Activated naive CD8-positive, alpha-beta T cell treated with anti-CD3 and anti-CD28 coated beads for 36 hours (primary cell): ENCODE measurements around the gene SNX24. TPM values are rescaled to one million over a fixed set of nuclear protein-coding genes. Genes with fewer than 3 reads are reported as not detected.
"Not testable (repeated sequence)": the region's sequence is repeated elsewhere in the genome, so short reads cannot be mapped to it uniquely, and the experiment has no call there.

Experiments
- DNase-seq: peaks from one replicate; pipeline ENCODE4 v3.0.0; 2021
- H3K27ac Mint-ChIP-seq: one replicate; pipeline ENCODE4 v1.8.0; 2022; ENCODE audit warnings: mild to moderate bottlenecking, moderate library complexity, mixed read lengths
- H3K27me3 Mint-ChIP-seq: one replicate; pipeline ENCODE4 v1.8.0; 2022; ENCODE audit warnings: mild to moderate bottlenecking, mixed read lengths
- H3K36me3 Mint-ChIP-seq: one replicate; pipeline ENCODE4 v1.8.0; 2021; ENCODE audit warnings: mild to moderate bottlenecking, mixed read lengths
- H3K4me1 Mint-ChIP-seq: one replicate; pipeline ENCODE4 v1.8.0; 2021; ENCODE audit warnings: mixed read lengths
- H3K4me3 Mint-ChIP-seq: one replicate; pipeline ENCODE4 v1.8.0; 2022; ENCODE audit warnings: mild to moderate bottlenecking, moderate library complexity, mixed read lengths
- H3K9me3 Mint-ChIP-seq: one replicate; pipeline ENCODE4 v1.8.0; 2022; ENCODE audit warnings: mixed read lengths
- total RNA-seq, 2 experiments: library from RNA; stranded (reverse); gene quantifications; one replicate each; pipeline ENCODE4 v1.2.3, GENCODE V29; 2021

Gene SNX24
- total RNA-seq, 2 experiments from 2014 or later = 1.0 to 1.4 TPM

- no peak for DNase-seq
- Mint-ChIP-seq H3K4me1 (no peaks in the 10 kb centered on the region), H3K9me3 (no peaks in the 10 kb centered on the region)
These were observed 49.7 kb downstream of the SNX24 start for GRCh38 chr5:122895141-122895540.

GRCh38 chr5:122896598-122897282, 51.3 kb downstream of the SNX24 start:
- H3K27me3 Mint-ChIP-seq = peaks cover 3% of the 10 kb centered on the region
- H3K9me3 Mint-ChIP-seq = no peaks in the 10 kb centered on the region
- H3K27ac Mint-ChIP-seq = no peak overlapping the region
- no peaks in the 10 kb centered on the region for H3K36me3 Mint-ChIP-seq
- H3K4me3 Mint-ChIP-seq = no peak overlapping the region
- H3K4me1 Mint-ChIP-seq = no peaks in the 10 kb centered on the region
- DNase-seq = no peak

More at GRCh38 chr5:122895141-122895540, 49.7 kb downstream of the SNX24 start:
- Mint-ChIP-seq H3K36me3 (no peaks in the 10 kb centered on the region), H3K27ac (no peak overlapping the region), H3K4me3 (no peak overlapping the region), H3K27me3 (no peaks in the 10 kb centered on the region)

GRCh38 chr5:122897283-122897602, 51.8 kb downstream of the SNX24 start:
- H3K4me3 Mint-ChIP-seq = no peak overlapping the region
- no peak overlapping the region for H3K27ac Mint-ChIP-seq
- H3K9me3 Mint-ChIP-seq = no peaks in the 10 kb centered on the region
- peaks cover 3% of the 10 kb centered on the region for H3K4me1 Mint-ChIP-seq
- DNase-seq = no peak
- H3K27me3 Mint-ChIP-seq = peaks cover 3% of the 10 kb centered on the region
- no peaks in the 10 kb centered on the region for H3K36me3 Mint-ChIP-seq

GRCh38 chr5:122901346-122901745, 55.9 kb downstream of the SNX24 start:
- Mint-ChIP-seq H3K27me3 (peaks cover 3% of the 10 kb centered on the region), H3K27ac (no peak overlapping the region), H3K9me3 (no peaks in the 10 kb centered on the region), H3K4me3 (no peak overlapping the region), H3K4me1 (peaks cover 10% of the 10 kb centered on the region), H3K36me3 (no peaks in the 10 kb centered on the region)
- no peak for DNase-seq

- Mint-ChIP-seq H3K9me3 (no peaks in the 10 kb centered on the region), H3K27ac (no peak overlapping the region), H3K4me1 (peaks cover 10% of the 10 kb centered on the region), H3K27me3 (peaks cover 3% of the 10 kb centered on the region), H3K36me3 (no peaks in the 10 kb centered on the region), H3K4me3 (no peak overlapping the region)
- DNase-seq = no peak
These were observed 56.9 kb downstream of the SNX24 start for GRCh38 chr5:122902263-122902662.

GRCh38 chr5:122906768-122907167, 61.4 kb downstream of the SNX24 start:
- Mint-ChIP-seq H3K9me3 (no peaks in the 10 kb centered on the region), H3K27ac (no peak overlapping the region), H3K36me3 (no peaks in the 10 kb centered on the region), H3K4me3 (no peak overlapping the region), H3K4me1 (peaks cover 10% of the 10 kb centered on the region), H3K27me3 (no peaks in the 10 kb centered on the region)
- DNase-seq = no peak

- Mint-ChIP-seq H3K4me3 (no peak overlapping the region), H3K9me3 (no peaks in the 10 kb centered on the region), H3K4me1 (peaks cover 8% of the 10 kb centered on the region), H3K27me3 (no peaks in the 10 kb centered on the region), H3K36me3 (no peaks in the 10 kb centered on the region), H3K27ac (no peak overlapping the region)
- DNase-seq = no peak
These were observed 61.9 kb downstream of the SNX24 start for GRCh38 chr5:122907276-122907675.

- Mint-ChIP-seq H3K4me3 (no peak overlapping the region), H3K27me3 (no peaks in the 10 kb centered on the region), H3K4me1 (no peaks in the 10 kb centered on the region), H3K27ac (no peak overlapping the region), H3K9me3 (no peaks in the 10 kb centered on the region), H3K36me3 (no peaks in the 10 kb centered on the region)
- DNase-seq = no peak
These were observed 62.7 kb downstream of the SNX24 start for GRCh38 chr5:122908108-122908507.

GRCh38 chr5:122908662-122909061, 63.2 kb downstream of the SNX24 start:
- no peaks in the 10 kb centered on the region for H3K27me3 Mint-ChIP-seq

GRCh38 chr5:122909470-122910100, 64.2 kb downstream of the SNX24 start:
- Mint-ChIP-seq H3K36me3 (no peaks in the 10 kb centered on the region), H3K4me1 (no peaks in the 10 kb centered on the region), H3K27me3 (no peaks in the 10 kb centered on the region), H3K4me3 (no peak overlapping the region), H3K27ac (no peak overlapping the region), H3K9me3 (no peaks in the 10 kb centered on the region)
- no peak for DNase-seq

More at GRCh38 chr5:122908662-122909061, 63.2 kb downstream of the SNX24 start:
- Mint-ChIP-seq H3K4me3 (no peak overlapping the region), H3K9me3 (no peaks in the 10 kb centered on the region), H3K36me3 (no peaks in the 10 kb centered on the region), H3K27ac (no peak overlapping the region), H3K4me1 (no peaks in the 10 kb centered on the region)
- no peak for DNase-seq

GRCh38 chr5:122913436-122913835, 68.0 kb downstream of the SNX24 start:
- H3K27me3 Mint-ChIP-seq, H3K4me1 Mint-ChIP-seq, H3K27ac Mint-ChIP-seq, H3K4me3 Mint-ChIP-seq, H3K9me3 Mint-ChIP-seq, DNase-seq, H3K36me3 Mint-ChIP-seq: not testable (repeated sequence)

- Mint-ChIP-seq H3K9me3 (no peaks in the 10 kb centered on the region), H3K4me1 (peaks cover 5% of the 10 kb centered on the region), H3K36me3 (peaks cover 3% of the 10 kb centered on the region), H3K27me3 (no peaks in the 10 kb centered on the region), H3K4me3 (no peak overlapping the region), H3K27ac (peak overlapping the region; percentile 30)
- no peak for DNase-seq
These were observed 70.5 kb downstream of the SNX24 start for GRCh38 chr5:122915717-122916461.

GRCh38 chr5:122916490-122916889, 71.1 kb downstream of the SNX24 start:
- Mint-ChIP-seq H3K4me3 (no peak overlapping the region), H3K36me3 (peaks cover 3% of the 10 kb centered on the region), H3K9me3 (no peaks in the 10 kb centered on the region), H3K27ac (no peak overlapping the region), H3K27me3 (no peaks in the 10 kb centered on the region), H3K4me1 (peaks cover 5% of the 10 kb centered on the region)
- no peak for DNase-seq

- H3K27me3 Mint-ChIP-seq = no peaks in the 10 kb centered on the region
- H3K36me3 Mint-ChIP-seq = peaks cover 3% of the 10 kb centered on the region
- H3K4me3 Mint-ChIP-seq = no peak overlapping the region
- no peaks in the 10 kb centered on the region for H3K9me3 Mint-ChIP-seq
- H3K27ac Mint-ChIP-seq = no peak overlapping the region
- peaks cover 5% of the 10 kb centered on the region for H3K4me1 Mint-ChIP-seq
- DNase-seq = no peak
These were observed 74.6 kb downstream of the SNX24 start for GRCh38 chr5:122919969-122920368.

- H3K4me1 Mint-ChIP-seq = no peaks in the 10 kb centered on the region
- no peaks in the 10 kb centered on the region for H3K27me3 Mint-ChIP-seq
These were observed 76.4 kb downstream of the SNX24 start for GRCh38 chr5:122921826-122922225.

More at GRCh38 chr5:122921826-122922225, 76.4 kb downstream of the SNX24 start:
- H3K27ac Mint-ChIP-seq = no peak overlapping the region
- H3K4me3 Mint-ChIP-seq = no peak overlapping the region
- H3K36me3 Mint-ChIP-seq = no peaks in the 10 kb centered on the region
- H3K9me3 Mint-ChIP-seq = no peaks in the 10 kb centered on the region
- DNase-seq = no peak
